Measurements from ENCODE around the gene ANXA9. TPM values are rescaled to one million over a fixed set of nuclear protein-coding genes. Genes with fewer than 3 reads are reported as not detected.

The ANXA9 gene
- total and polyA plus RNA-seq, 2 of the 4 experiments (the other 2 are of a cell fraction): 0.21 to 0.36 TPM

DNA sequence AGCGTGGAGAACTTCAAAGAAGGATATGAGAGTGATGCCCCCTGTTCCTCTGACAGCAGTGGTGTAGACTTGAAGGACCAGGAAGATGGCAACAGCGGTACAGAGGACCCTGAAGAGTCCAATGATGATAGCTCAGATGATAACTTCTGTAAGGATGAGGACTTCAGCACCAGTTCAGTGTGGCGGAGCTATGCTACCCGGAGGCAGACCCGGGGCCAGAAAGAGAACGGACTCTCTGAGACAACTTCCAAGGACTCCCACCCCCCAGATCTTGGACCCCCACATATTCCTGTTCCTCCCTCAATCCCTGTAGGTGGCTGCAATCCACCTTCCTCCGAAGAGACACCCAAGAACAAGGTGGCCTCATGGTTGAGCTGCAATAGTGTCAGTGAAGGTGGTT is 21.4 kb upstream of the ANXA9 start:
- no peak overlapping the region for H3K9ac ChIP-seq (ENCODE audit: low read depth, low read length)
- H4K20me1 ChIP-seq (ENCODE audit: insufficient read depth, low read length): peaks cover 8% of the 10 kb centered on the region; the same call in 1 of the 2 replicates
- H3K4me1 ChIP-seq (ENCODE audit: control insufficient read depth, insufficient read depth, low read length): no peaks in the 10 kb centered on the region
- H3K56ac ChIP-seq (ENCODE audit: extremely low read depth, insufficient read depth, low read length): no peak overlapping the region
- H3K4me3 ChIP-seq (ENCODE audit: insufficient read depth, low read depth, low read length): no peak overlapping the region
- H3K4me2 ChIP-seq (ENCODE audit: low read depth, low read length): no peak overlapping the region
- H3K4ac ChIP-seq (ENCODE audit: low read depth, low read length): no peak overlapping the region
- H3K9me3 ChIP-seq (ENCODE audit: control insufficient read depth, insufficient read depth, low read length): no peaks in the 10 kb centered on the region
- TF ChIP-seq MXI1 (IDR thresholded peaks at IDR 0.05; ENCODE audit: borderline replicate concordance, low read depth, low read length) (no peak), MAZ (IDR thresholded peaks at IDR 0.05; ENCODE audit: borderline replicate concordance, low read depth, low read length) (no peak), SMC3 (IDR thresholded peaks at IDR 0.05; ENCODE audit: low read depth, low read length) (no peak), NFE2L2 (IDR thresholded peaks at IDR 0.05; ENCODE audit: low read depth, low read length) (no peak), RAD21 (IDR thresholded peaks at IDR 0.05; ENCODE audit: low read length) (no peak), RCOR1 (IDR thresholded peaks at IDR 0.05; ENCODE audit: insufficient replicate concordance, low read length) (no peak), BHLHE40 (IDR thresholded peaks at IDR 0.05; ENCODE audit: low read depth, low read length) (no peak), MAFK (IDR thresholded peaks at IDR 0.05; ENCODE audit: low read depth, low read length) (no peak), CHD1 (IDR thresholded peaks at IDR 0.05; ENCODE audit: low read depth, low read length) (no peak), CEBPB (IDR thresholded peaks at IDR 0.05; ENCODE audit: low read depth, low read length) (no peak), FOS (IDR thresholded peaks at IDR 0.05; ENCODE audit: low read depth, low read length) (no peak), POLR2A (IDR thresholded peaks at IDR 0.05; ENCODE audit: low read depth, low read length) (no peak)
- TF ChIP-seq, protein P1, sequence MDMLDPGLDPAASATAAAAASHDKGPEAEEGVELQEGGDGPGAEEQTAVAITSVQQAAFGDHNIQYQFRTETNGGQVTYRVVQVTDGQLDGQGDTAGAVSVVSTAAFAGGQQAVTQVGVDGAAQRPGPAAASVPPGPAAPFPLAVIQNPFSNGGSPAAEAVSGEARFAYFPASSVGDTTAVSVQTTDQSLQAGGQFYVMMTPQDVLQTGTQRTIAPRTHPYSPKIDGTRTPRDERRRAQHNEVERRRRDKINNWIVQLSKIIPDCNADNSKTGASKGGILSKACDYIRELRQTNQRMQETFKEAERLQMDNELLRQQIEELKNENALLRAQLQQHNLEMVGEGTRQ (IDR thresholded peaks at IDR 0.05; ENCODE audit: low read depth, low read length): no peak
- TF ChIP-seq, protein P2, sequence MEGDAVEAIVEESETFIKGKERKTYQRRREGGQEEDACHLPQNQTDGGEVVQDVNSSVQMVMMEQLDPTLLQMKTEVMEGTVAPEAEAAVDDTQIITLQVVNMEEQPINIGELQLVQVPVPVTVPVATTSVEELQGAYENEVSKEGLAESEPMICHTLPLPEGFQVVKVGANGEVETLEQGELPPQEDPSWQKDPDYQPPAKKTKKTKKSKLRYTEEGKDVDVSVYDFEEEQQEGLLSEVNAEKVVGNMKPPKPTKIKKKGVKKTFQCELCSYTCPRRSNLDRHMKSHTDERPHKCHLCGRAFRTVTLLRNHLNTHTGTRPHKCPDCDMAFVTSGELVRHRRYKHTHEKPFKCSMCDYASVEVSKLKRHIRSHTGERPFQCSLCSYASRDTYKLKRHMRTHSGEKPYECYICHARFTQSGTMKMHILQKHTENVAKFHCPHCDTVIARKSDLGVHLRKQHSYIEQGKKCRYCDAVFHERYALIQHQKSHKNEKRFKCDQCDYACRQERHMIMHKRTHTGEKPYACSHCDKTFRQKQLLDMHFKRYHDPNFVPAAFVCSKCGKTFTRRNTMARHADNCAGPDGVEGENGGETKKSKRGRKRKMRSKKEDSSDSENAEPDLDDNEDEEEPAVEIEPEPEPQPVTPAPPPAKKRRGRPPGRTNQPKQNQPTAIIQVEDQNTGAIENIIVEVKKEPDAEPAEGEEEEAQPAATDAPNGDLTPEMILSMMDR (conservative IDR thresholded peaks at IDR 0.05; ENCODE audit: low read depth, low read length): no peak
- TF ChIP-seq, protein P3, sequence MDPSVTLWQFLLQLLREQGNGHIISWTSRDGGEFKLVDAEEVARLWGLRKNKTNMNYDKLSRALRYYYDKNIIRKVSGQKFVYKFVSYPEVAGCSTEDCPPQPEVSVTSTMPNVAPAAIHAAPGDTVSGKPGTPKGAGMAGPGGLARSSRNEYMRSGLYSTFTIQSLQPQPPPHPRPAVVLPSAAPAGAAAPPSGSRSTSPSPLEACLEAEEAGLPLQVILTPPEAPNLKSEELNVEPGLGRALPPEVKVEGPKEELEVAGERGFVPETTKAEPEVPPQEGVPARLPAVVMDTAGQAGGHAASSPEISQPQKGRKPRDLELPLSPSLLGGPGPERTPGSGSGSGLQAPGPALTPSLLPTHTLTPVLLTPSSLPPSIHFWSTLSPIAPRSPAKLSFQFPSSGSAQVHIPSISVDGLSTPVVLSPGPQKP (IDR thresholded peaks at IDR 0.05; ENCODE audit: borderline replicate concordance, low read depth, low read length): no peak
- no peak overlapping the region for H3K14ac ChIP-seq (replicated peaks; ENCODE audit: low read depth, low read length)
- H4K8ac ChIP-seq (ENCODE audit: low read depth in 2 of 2, low read length in 2 of 2): no peak overlapping the region
- H3K23ac ChIP-seq (ENCODE audit: low read depth, low read length): no peak overlapping the region
- no peaks in the 10 kb centered on the region for H3K27me3 ChIP-seq (ENCODE audit: control insufficient read depth, insufficient read depth, low read length)
- no peak overlapping the region for H3K18ac ChIP-seq (ENCODE audit: low read depth, low read length)
- 100% methylated on average over 2 of the region's 7 CpGs; no CpG with 5 or more reads in 1 of the 2 experiments for WGBS, 2 experiments (ENCODE audit: extremely low coverage in 2 of 2, insufficient read length in 1 of 2)
- CTCF ChIA-PET: no interaction called here
- dilution Hi-C loops (cut with HindIII; ENCODE audit: low sequenced_read_pairs, unreplicated experiment) (no loop called here), intact Hi-C loops (cut with micrococcal nuclease) (no loop called here), in situ Hi-C loops (cut with MboI; ENCODE audit: low sequenced_read_pairs) (no loop called here)
- H4K91ac ChIP-seq (ENCODE audit: insufficient read depth, low read depth, low read length): no peak overlapping the region
- POLR2A ChIA-PET (ENCODE audit: unreplicated experiment): no interaction called here
- no peak for ATAC-seq (ENCODE audit: low read depth)
- no peak overlapping the region for H2BK5ac ChIP-seq (ENCODE audit: low read depth, low read length, poor library complexity, severe bottlenecking)
- H2AK9ac ChIP-seq (replicated peaks; ENCODE audit: low read depth, low read length, poor library complexity): no peak overlapping the region
- no TSS peak for BruUV-seq (replicated peaks)
- DNase-seq: no peak
- peaks cover 62% of the 10 kb centered on the region for H3K36me3 ChIP-seq (ENCODE audit: control insufficient read depth, insufficient read depth, low read length)
- H2BK20ac ChIP-seq (ENCODE audit: low read depth, low read length): no peak overlapping the region
- H3K9me1 ChIP-seq (ENCODE audit: insufficient read depth, low read length): no peaks in the 10 kb centered on the region
- no peak overlapping the region for H2BK15ac ChIP-seq (ENCODE audit: low read depth, low read length)
- H2AFZ ChIP-seq (replicated peaks; ENCODE audit: low read length, poor library complexity): no peak overlapping the region
- no peak overlapping the region for H2AK5ac ChIP-seq (ENCODE audit: low read depth, low read length)
- no peak overlapping the region for H3K27ac ChIP-seq (ENCODE audit: insufficient read depth, low read length)
- H3K79me1 ChIP-seq (ENCODE audit: low read depth in 1 of 2, low read length in 2 of 2): peaks cover 0 to 22% of the 10 kb centered on the region in 2 experiments; a peak in 3 of 4 replicates
- H4K5ac ChIP-seq (ENCODE audit: low read depth, low read length): no peak overlapping the region
- no peak overlapping the region for H2BK120ac ChIP-seq (ENCODE audit: low read depth, low read length)

All from IMR-90 (cell line).